VCaP (cell line): ENCODE results near the gene EIF1AD.

ENCODE experiments used
- H3K27ac ChIP-seq: fragments of 450-650 bp; 2 replicates; pipeline ENCODE4 v1.5.1; 2017
- TF ChIP-seq, protein P1 (sequence below): fragments of 450-650 bp; conservative IDR thresholded peaks from 2 replicates; pipeline ENCODE4 v1.5.1; 2017; ENCODE audit warnings: mild to moderate bottlenecking, moderate library complexity

Gene EIF1AD

DNA sequence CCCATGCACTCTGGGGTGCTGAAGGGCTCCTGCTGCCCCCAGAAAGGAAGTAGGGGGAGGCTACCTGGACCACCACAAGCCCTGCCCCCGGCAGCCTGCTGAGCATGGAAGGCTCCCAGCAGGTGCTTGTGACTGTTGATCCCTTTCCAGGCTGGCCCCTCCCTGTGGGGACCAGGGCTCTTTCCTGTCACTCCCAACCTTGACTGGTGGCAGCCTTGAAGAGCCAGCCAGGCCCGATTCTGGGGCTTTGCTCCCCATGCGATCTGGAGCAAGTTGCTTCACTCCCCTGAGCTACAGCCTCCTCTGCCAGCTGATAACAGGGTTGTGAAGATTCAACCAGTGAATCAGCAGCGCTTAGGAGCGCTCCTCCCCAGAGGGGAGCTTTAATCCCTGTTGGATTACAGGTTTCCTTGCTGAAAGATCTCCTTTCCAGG is 5.3 kb upstream of the EIF1AD start:
- no peak overlapping the region for H3K27ac ChIP-seq
- TF ChIP-seq, protein P1, sequence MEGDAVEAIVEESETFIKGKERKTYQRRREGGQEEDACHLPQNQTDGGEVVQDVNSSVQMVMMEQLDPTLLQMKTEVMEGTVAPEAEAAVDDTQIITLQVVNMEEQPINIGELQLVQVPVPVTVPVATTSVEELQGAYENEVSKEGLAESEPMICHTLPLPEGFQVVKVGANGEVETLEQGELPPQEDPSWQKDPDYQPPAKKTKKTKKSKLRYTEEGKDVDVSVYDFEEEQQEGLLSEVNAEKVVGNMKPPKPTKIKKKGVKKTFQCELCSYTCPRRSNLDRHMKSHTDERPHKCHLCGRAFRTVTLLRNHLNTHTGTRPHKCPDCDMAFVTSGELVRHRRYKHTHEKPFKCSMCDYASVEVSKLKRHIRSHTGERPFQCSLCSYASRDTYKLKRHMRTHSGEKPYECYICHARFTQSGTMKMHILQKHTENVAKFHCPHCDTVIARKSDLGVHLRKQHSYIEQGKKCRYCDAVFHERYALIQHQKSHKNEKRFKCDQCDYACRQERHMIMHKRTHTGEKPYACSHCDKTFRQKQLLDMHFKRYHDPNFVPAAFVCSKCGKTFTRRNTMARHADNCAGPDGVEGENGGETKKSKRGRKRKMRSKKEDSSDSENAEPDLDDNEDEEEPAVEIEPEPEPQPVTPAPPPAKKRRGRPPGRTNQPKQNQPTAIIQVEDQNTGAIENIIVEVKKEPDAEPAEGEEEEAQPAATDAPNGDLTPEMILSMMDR = no peak

- no peak overlapping the region for H3K27ac ChIP-seq
- TF ChIP-seq, protein P1 = no peak
Observed at GRCh38 chr11:66006891-66007176, 4.9 kb upstream of the EIF1AD start.

- no peak overlapping the region for H3K27ac ChIP-seq
- TF ChIP-seq, protein P1 = no peak
Observed at GRCh38 chr11:66006134-66006890, 4.4 kb upstream of the EIF1AD start.

GRCh38 chr11:66004186-66004585 is 2.2 kb upstream of the EIF1AD start:
- peak overlapping the region; percentile 99 for H3K27ac ChIP-seq
- TF ChIP-seq, protein P1 = no peak

GRCh38 chr11:66003291-66003690 is 1.3 kb upstream of the EIF1AD start:
- TF ChIP-seq, protein P1 = no peak
- H3K27ac ChIP-seq = peak overlapping the region; percentile 99

GRCh38 chr11:66002648-66003225 is 780 bp upstream of the EIF1AD start:
- TF ChIP-seq, protein P1 = peak; percentile 67
- peak overlapping the region; percentile 99 for H3K27ac ChIP-seq

GRCh38 chr11:65997286-65997685 is 4.7 kb downstream of the EIF1AD start:
- TF ChIP-seq, protein P1 = no peak
- H3K27ac ChIP-seq = no peak overlapping the region
